CD4-positive, alpha-beta T cell (primary cell): ENCODE measurements around the gene CCNB2. TPM values are rescaled to one million over a fixed set of nuclear protein-coding genes. Genes with fewer than 3 reads are reported as not detected.

Experiments
- ATAC-seq: fragments of 200-7000 bp; cut with Tn5 transposase; one replicate; pipeline ENCODE4 v1.10.0; 2022; ENCODE audit warnings: mild to moderate bottlenecking; ENCODE audit not compliant: poor library complexity
- CTCF ChIA-PET: fragments of 350-600 bp; sonication (Branson Sonifier 250); formaldehyde crosslinking; loops from one replicate; lab custom pipeline; 2021; ENCODE audit warnings: antibody characterized with exemption, inconsistent platforms; lab: Charles Lee
- POLR2A ChIA-PET: fragments of 350-600 bp; sonication (Branson Sonifier 250); formaldehyde crosslinking; loops from one replicate; lab custom pipeline; 2021; ENCODE audit warnings: antibody characterized with exemption, inconsistent platforms; lab: Charles Lee
- DNase-seq, 14 experiments: peaks; one replicate each; pipeline ENCODE4 v3.0.0-alpha.2; 2013 to 2020; ENCODE audit warnings: mixed read lengths in 2 of 14
- H3K27ac ChIP-seq, 2 donors: one replicate each; pipeline versions ENCODE4 v1.5.1 to v1.7.0; 2013; ENCODE audit warnings: low read length in 2 of 2, low read depth in 1 of 2, mild to moderate bottlenecking in 1 of 2
- H3K27me3 ChIP-seq, 2 experiments: 1 replicate in 1 of 2; 2 replicates in 1 of 2; pipeline versions ENCODE4 v1.6.1 to v1.7.0; 2013; ENCODE audit warnings: low read length in 2 of 2, control low read depth in 1 of 2, mild to moderate bottlenecking in 1 of 2, moderate library complexity in 1 of 2; ENCODE audit not compliant: insufficient read depth in 2 of 2, control insufficient read depth in 1 of 2
- H3K36me3 ChIP-seq: one replicate; pipeline ENCODE4 v1.6.1; 2013; ENCODE audit warnings: low read length, control low read depth; ENCODE audit not compliant: insufficient read depth
- H3K4me1 ChIP-seq: one replicate; pipeline ENCODE4 v1.6.1; 2013; ENCODE audit warnings: low read length, control low read depth; ENCODE audit not compliant: insufficient read depth
- H3K4me3 ChIP-seq: one replicate; pipeline ENCODE4 v1.5.1; 2013; ENCODE audit warnings: mild to moderate bottlenecking, low read length, moderate library complexity
- H3K9me3 ChIP-seq, 2 experiments: 1 replicate in 1 of 2; 2 replicates in 1 of 2; pipeline versions ENCODE4 v1.6.1 to v1.7.0; 2013; ENCODE audit warnings: low read length in 2 of 2, mild to moderate bottlenecking in 2 of 2, control low read depth in 1 of 2, moderate library complexity in 1 of 2; ENCODE audit not compliant: control insufficient read depth in 1 of 2, insufficient read depth in 1 of 2
- H3K27ac Mint-ChIP-seq: one replicate; pipeline ENCODE4 v1.8.0; 2020; ENCODE audit warnings: mixed read lengths
- H3K27me3 Mint-ChIP-seq: one replicate; pipeline ENCODE4 v1.8.0; 2021; ENCODE audit warnings: mixed read lengths
- H3K36me3 Mint-ChIP-seq: one replicate; pipeline ENCODE4 v1.8.0; 2021; ENCODE audit warnings: low read depth, mixed read lengths
- H3K4me1 Mint-ChIP-seq: one replicate; pipeline ENCODE4 v1.8.0; 2021; ENCODE audit warnings: low read depth, mixed read lengths
- H3K4me3 Mint-ChIP-seq: one replicate; pipeline ENCODE4 v1.8.0; 2020; ENCODE audit warnings: mild to moderate bottlenecking, mixed read lengths
- H3K9me3 Mint-ChIP-seq: one replicate; pipeline ENCODE4 v1.8.0; 2020; ENCODE audit warnings: mixed read lengths
- intact Hi-C, 2 experiments: fragments of 100-400 bp; cut with DNase I in 1 of 2; cut with micrococcal nuclease in 1 of 2; formaldehyde crosslinking; loops; one replicate each; pipeline versions ENCODE4 v1.15.1 to v1.9.0; 2023 to 2025; cut with DNase I, micrococcal nuclease
- total RNA-seq, 174 experiments: library from RNA in 2 of 174; stranded (reverse) in 2 of 174; gene quantifications; one replicate each; pipeline ENCODE4 v1.2.3 and lab custom pipeline; 2021 to 2026
- TF ChIP-seq, protein P1 (sequence below): fragments of 200-600 bp; IDR thresholded peaks from one replicate; pipeline ENCODE4 v1.8.0; 2022; ENCODE audit warnings: antibody characterized with exemption, mild to moderate bottlenecking

CCNB2 gene
- total RNA-seq, 2 experiments from 2014 or later: 0.85 TPM; not detected in 1

DNA sequence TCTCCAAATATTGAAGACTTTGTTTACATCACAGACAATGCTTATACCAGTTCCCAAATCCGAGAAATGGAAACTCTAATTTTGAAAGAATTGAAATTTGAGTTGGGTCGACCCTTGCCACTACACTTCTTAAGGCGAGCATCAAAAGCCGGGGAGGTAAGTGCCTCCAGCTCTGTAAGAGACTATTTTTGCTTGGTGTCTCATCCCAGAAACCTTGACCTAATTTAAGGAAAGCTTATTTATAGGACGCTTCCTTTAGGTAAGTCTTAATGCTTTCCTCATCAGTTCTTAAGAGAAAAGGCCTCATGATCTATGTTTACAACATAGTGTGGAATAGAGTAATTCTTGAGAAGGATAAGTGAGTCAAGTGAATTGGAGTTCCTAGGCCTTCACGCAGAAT lies 11.8 kb downstream of the CCNB2 start:
- H3K27me3 Mint-ChIP-seq: no peaks in the 10 kb centered on the region
- ChIA-PET CTCF (no interaction called here), POLR2A (interaction anchor here (0.7 kb wide), 1 partner anchor 11 kb away, joined by 3 read pairs; no protein-coding TSS in a partner anchor)
- Histone ChIP-seq H3K4me3 (no peak overlapping the region), H3K9me3 (no peaks in the 10 kb centered on the region), H3K27me3 (no peaks in the 10 kb centered on the region), H3K36me3 (no peaks in the 10 kb centered on the region), H3K27ac (no peak overlapping the region), H3K4me1 (no peaks in the 10 kb centered on the region)
- H3K4me1 Mint-ChIP-seq: no peaks in the 10 kb centered on the region
- TF ChIP-seq, protein P1, sequence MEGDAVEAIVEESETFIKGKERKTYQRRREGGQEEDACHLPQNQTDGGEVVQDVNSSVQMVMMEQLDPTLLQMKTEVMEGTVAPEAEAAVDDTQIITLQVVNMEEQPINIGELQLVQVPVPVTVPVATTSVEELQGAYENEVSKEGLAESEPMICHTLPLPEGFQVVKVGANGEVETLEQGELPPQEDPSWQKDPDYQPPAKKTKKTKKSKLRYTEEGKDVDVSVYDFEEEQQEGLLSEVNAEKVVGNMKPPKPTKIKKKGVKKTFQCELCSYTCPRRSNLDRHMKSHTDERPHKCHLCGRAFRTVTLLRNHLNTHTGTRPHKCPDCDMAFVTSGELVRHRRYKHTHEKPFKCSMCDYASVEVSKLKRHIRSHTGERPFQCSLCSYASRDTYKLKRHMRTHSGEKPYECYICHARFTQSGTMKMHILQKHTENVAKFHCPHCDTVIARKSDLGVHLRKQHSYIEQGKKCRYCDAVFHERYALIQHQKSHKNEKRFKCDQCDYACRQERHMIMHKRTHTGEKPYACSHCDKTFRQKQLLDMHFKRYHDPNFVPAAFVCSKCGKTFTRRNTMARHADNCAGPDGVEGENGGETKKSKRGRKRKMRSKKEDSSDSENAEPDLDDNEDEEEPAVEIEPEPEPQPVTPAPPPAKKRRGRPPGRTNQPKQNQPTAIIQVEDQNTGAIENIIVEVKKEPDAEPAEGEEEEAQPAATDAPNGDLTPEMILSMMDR: no peak
- H3K9me3 Mint-ChIP-seq: no peaks in the 10 kb centered on the region
- no peak overlapping the region for H3K4me3 Mint-ChIP-seq
- H3K36me3 Mint-ChIP-seq: no peaks in the 10 kb centered on the region
- DNase-seq (no peak), ATAC-seq (no peak)
- intact Hi-C loops: no loop called here
- no peak overlapping the region for H3K27ac Mint-ChIP-seq

DNA sequence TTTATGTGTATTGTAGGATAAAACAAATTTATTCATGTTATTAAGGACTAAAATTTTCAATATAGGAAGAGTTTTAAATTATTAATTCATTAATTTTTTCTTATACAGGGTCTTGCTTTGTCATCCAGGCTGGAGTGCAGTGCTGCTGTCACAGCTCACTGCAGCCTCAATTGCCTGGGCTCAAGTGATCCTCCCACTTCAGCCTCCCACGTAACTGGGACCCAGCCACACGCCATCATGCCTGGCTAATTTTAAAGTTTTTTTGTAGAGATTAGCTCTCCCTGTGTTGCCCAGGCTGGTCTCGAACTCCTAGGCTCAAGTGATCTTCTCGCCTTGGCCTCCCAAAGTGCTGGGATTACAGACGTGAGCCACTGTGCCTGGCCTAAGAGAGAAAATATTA lies 14.7 kb downstream of the CCNB2 start:
- Mint-ChIP-seq H3K9me3 (no peaks in the 10 kb centered on the region), H3K27ac (no peak overlapping the region), H3K4me3 (no peak overlapping the region), H3K27me3 (no peaks in the 10 kb centered on the region), H3K4me1 (no peaks in the 10 kb centered on the region), H3K36me3 (no peaks in the 10 kb centered on the region)
- no peaks in the 10 kb centered on the region for H3K9me3 ChIP-seq
- POLR2A ChIA-PET: no interaction called here
- H3K27me3 ChIP-seq: no peaks in the 10 kb centered on the region
- H3K4me3 ChIP-seq: no peak overlapping the region
- CTCF ChIA-PET: no interaction called here
- H3K27ac ChIP-seq: no peak overlapping the region
- no peak for ATAC-seq
- no peaks in the 10 kb centered on the region for H3K4me1 ChIP-seq
- intact Hi-C loops: no loop called here
- TF ChIP-seq, protein P1: no peak
- DNase-seq: no peak
- no peaks in the 10 kb centered on the region for H3K36me3 ChIP-seq

DNA sequence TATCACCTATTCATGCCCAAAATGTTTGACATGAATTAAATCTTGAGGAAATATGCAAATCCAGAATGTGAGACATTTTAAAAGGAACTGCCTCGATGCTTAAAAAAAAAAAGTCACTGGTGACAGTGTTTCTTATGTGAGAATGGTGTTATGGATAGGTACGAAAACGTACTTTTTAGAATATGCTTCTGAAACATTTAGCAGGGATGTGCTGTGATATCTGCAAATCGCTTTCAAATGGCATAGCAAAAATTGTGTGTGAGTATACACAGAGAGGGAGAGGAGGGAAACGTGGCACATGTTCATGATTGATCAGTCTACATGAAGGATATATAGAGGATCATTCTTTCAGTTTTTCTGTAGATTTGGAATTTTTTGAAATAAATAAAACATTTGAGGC lies 16.0 kb downstream of the CCNB2 start:
- Histone ChIP-seq H3K4me3 (no peak overlapping the region), H3K27me3 (no peaks in the 10 kb centered on the region), H3K27ac (no peak overlapping the region), H3K36me3 (no peaks in the 10 kb centered on the region), H3K4me1 (no peaks in the 10 kb centered on the region), H3K9me3 (no peaks in the 10 kb centered on the region)
- ATAC-seq (no peak), DNase-seq (no peak)
- Mint-ChIP-seq H3K27ac (no peak overlapping the region), H3K4me1 (no peaks in the 10 kb centered on the region), H3K4me3 (no peak overlapping the region), H3K36me3 (no peaks in the 10 kb centered on the region), H3K9me3 (no peaks in the 10 kb centered on the region), H3K27me3 (no peaks in the 10 kb centered on the region)
- ChIA-PET POLR2A (no interaction called here), CTCF (no interaction called here)
- intact Hi-C loops: no loop called here
- TF ChIP-seq, protein P1: no peak
